ENCODE data around the gene RUNX2.

- no peak for TF ChIP-seq EZH2phosphoT487 (IDR thresholded peaks at IDR 0.05; ENCODE audit: insufficient read depth, low read depth)
- TF ChIP-seq EZH2 (IDR thresholded peaks at IDR 0.05; ENCODE audit: insufficient read depth, poor library complexity, severe bottlenecking) = no peak
Measured at GRCh38 chr6:45606831-45607400, 278.8 kb downstream of the RUNX2 start.
